Mucosa of descending colon (tissue), 3 donors: ENCODE data around the gene CAPZA3. TPM values are rescaled to one million over a fixed set of nuclear protein-coding genes. Genes with fewer than 3 reads are reported as not detected.

Source experiments
- ATAC-seq: fragments of 200-7000 bp; cut with Tn5 transposase; one replicate; pipeline ENCODE4 v1.9.1; 2020; ENCODE audit warnings: mild to moderate bottlenecking, moderate library complexity
- DNase-seq, 3 donors: peaks; one replicate each; pipeline ENCODE4 v3.0.0-alpha.2; 2020
- H3K36me3 ChIP-seq: fragments of 200-600 bp; one replicate; pipeline ENCODE4 v1.8.0; 2021; ENCODE audit warnings: low read depth, mild to moderate bottlenecking
- H3K4me1 ChIP-seq: fragments of 200-600 bp; one replicate; pipeline ENCODE4 v1.8.0; 2021; ENCODE audit warnings: low read depth, mild to moderate bottlenecking
- H3K4me3 ChIP-seq: fragments of 200-600 bp; one replicate; pipeline ENCODE4 v1.8.0; 2021; ENCODE audit warnings: mild to moderate bottlenecking
- H3K9me3 ChIP-seq: fragments of 200-600 bp; one replicate; pipeline ENCODE4 v1.8.0; 2021; ENCODE audit warnings: mild to moderate bottlenecking
- intact Hi-C, 2 donors: fragments of 100-400 bp; cut with DNase I in 1 of 2; cut with micrococcal nuclease in 1 of 2; formaldehyde crosslinking; loops; one replicate each; pipeline versions ENCODE4 v1.11.0 to v1.11.1; 2022; cut with DNase I, micrococcal nuclease
- total RNA-seq, 3 donors: library from RNA; stranded (reverse); fragmentation: NEBNext Ultra II Directional in 2 of 3; extraction: Animal tissue kit (Norgen Biotek cat#: 25700) in 2 of 3; gene quantifications; one replicate each; pipeline versions ENCODE4 v1.2.1 to v1.2.4, GENCODE V29; 2021 to 2023
- TF ChIP-seq, protein P1 (sequence below): fragments of 200-600 bp; IDR thresholded peaks from one replicate; pipeline ENCODE4 v1.8.0; 2022; ENCODE audit warnings: antibody characterized with exemption, mild to moderate bottlenecking
- donor health status: DM: no; HTN: no; CAD: no; lungs with moderate emphysema.
- donor health status: DM: no; HTN: no; CAD: no.
- donor health status: DM: no; HTN: yes; CAD: no.

Gene CAPZA3
- total RNA-seq, 3 donors from 2014 or later: not detected

GRCh38 chr12:18703321-18703720 lies 34.6 kb upstream of the CAPZA3 start:
- H3K9me3 ChIP-seq: no peaks in the 10 kb centered on the region
- TF ChIP-seq, protein P1, sequence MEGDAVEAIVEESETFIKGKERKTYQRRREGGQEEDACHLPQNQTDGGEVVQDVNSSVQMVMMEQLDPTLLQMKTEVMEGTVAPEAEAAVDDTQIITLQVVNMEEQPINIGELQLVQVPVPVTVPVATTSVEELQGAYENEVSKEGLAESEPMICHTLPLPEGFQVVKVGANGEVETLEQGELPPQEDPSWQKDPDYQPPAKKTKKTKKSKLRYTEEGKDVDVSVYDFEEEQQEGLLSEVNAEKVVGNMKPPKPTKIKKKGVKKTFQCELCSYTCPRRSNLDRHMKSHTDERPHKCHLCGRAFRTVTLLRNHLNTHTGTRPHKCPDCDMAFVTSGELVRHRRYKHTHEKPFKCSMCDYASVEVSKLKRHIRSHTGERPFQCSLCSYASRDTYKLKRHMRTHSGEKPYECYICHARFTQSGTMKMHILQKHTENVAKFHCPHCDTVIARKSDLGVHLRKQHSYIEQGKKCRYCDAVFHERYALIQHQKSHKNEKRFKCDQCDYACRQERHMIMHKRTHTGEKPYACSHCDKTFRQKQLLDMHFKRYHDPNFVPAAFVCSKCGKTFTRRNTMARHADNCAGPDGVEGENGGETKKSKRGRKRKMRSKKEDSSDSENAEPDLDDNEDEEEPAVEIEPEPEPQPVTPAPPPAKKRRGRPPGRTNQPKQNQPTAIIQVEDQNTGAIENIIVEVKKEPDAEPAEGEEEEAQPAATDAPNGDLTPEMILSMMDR: no peak
- intact Hi-C loops: no loop called here
- DNase-seq (no peak), ATAC-seq (no peak)
- H3K36me3 ChIP-seq: no peaks in the 10 kb centered on the region
- H3K4me3 ChIP-seq: no peak overlapping the region
- no peaks in the 10 kb centered on the region for H3K4me1 ChIP-seq

DNA sequence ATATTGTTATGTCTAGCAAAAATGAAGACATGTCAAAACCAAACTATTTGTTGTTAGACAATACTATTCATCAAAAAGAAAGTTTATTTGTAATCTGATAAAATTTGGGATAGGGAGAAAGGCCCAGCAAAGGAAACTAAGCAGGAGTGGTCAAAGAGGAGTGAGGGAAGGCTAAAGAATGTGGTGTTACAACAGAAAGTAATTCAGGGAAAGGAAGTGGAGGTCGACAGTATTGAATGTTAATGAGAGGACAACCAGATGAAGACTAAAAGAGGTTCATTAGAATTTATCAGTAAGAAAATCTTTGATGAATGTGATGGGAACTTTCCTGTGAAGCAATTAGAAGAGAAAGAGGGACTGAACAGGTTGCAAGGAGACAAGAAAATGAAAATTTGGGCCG lies 34.0 kb upstream of the CAPZA3 start:
- DNase-seq (no peak), ATAC-seq (no peak)
- H3K4me1 ChIP-seq: no peaks in the 10 kb centered on the region
- H3K9me3 ChIP-seq: no peaks in the 10 kb centered on the region
- intact Hi-C loops: no loop called here
- H3K4me3 ChIP-seq: no peak overlapping the region
- TF ChIP-seq, protein P1: no peak
- no peaks in the 10 kb centered on the region for H3K36me3 ChIP-seq

GRCh38 chr12:18706798-18707197 lies 31.1 kb upstream of the CAPZA3 start:
- Histone ChIP-seq H3K4me1 (no peaks in the 10 kb centered on the region), H3K36me3 (no peaks in the 10 kb centered on the region), H3K4me3 (no peak overlapping the region), H3K9me3 (no peaks in the 10 kb centered on the region)
- intact Hi-C loops: no loop called here
- no peak for DNase-seq
- ATAC-seq: no peak
- TF ChIP-seq, protein P1: no peak

DNA sequence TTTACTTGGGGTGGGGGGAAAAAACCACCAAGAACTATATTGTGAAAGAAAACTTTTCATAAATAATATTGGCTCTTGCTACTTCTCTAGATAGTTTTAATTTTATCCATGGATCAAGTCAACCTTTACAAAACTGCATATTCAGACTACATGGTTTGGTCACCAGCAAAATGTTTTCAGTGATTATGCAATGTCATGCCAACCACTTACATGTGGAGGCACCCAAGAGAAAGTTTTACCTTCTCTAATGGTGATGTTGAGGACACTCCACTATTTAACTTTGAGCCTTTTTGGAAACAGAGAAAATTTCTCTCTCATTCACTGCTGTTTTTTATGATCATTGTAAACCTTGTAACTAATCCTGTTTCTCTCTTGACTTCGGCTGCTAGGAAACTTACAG lies 21.7 kb upstream of the CAPZA3 start:
- no peaks in the 10 kb centered on the region for H3K9me3 ChIP-seq
- DNase-seq (no peak), ATAC-seq (no peak)
- H3K4me3 ChIP-seq: no peak overlapping the region
- intact Hi-C loops: no loop called here
- no peaks in the 10 kb centered on the region for H3K36me3 ChIP-seq
- TF ChIP-seq, protein P1: no peak
- H3K4me1 ChIP-seq: no peaks in the 10 kb centered on the region

DNA sequence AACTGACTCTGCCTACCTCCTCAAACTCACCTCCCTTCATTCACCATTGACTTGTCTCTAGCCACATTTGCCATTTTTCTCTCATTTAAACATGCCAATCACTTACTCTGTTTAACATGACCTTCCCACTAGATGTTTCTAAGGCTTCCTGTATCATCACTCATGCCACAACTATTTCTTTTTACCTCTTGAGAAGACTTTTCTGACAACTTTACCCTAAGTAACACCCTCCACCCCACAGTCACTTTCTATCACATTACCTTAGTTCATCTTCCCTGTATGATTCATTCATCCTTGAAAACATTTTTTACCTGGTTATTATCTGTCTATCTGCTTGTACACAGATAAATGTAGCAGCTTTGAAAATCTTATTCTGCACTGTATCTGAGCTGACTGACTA lies 19.5 kb upstream of the CAPZA3 start:
- TF ChIP-seq, protein P1: no peak
- Histone ChIP-seq H3K9me3 (no peaks in the 10 kb centered on the region), H3K36me3 (no peaks in the 10 kb centered on the region), H3K4me3 (no peak overlapping the region), H3K4me1 (no peaks in the 10 kb centered on the region)
- DNase-seq (no peak), ATAC-seq (no peak)
- intact Hi-C loops: no loop called here

GRCh38 chr12:18719922-18720510 lies 17.9 kb upstream of the CAPZA3 start:
- no peak for ATAC-seq
- intact Hi-C loops: no loop called here
- TF ChIP-seq, protein P1: no peak

More at GRCh38 chr12:18719922-18720510, 17.9 kb upstream of the CAPZA3 start:
- Histone ChIP-seq H3K36me3 (no peaks in the 10 kb centered on the region), H3K4me1 (no peaks in the 10 kb centered on the region), H3K9me3 (no peaks in the 10 kb centered on the region), H3K4me3 (no peak overlapping the region)
- no peak for DNase-seq
